Activated CD4-positive, alpha-beta T cell treated with anti-CD3 and anti-CD28 coated beads, Interleukin-2, Interleukin-4, amounts not matched to agents 100 ng/mL and 50 ng/mL, durations not matched to agents 16 hours and 8 hours (primary cell): ENCODE measurements around the gene RBMX2.

Source experiments
- DNase-seq: peaks from one replicate; pipeline ENCODE4 v3.0.0-alpha.2; 2020; ENCODE audit warnings: low spot score

Gene RBMX2

GRCh38 chrX:130446974-130447373, 45.2 kb downstream of the RBMX2 start:
- DNase-seq = no peak
